AG09309 (cell line): ENCODE measurements around the gene TENT5C.
A peak's percentile ranks its signal among the peaks of the same experiment; 100 is the strongest.

Experiments used
- DNase-seq: peaks from one replicate; pipeline ENCODE4 v3.0.0-alpha.2; 2010; ENCODE audit warnings: low read depth
- H3K4me3 ChIP-seq: 2 replicates; pipeline ENCODE4 v1.5.1; 2011; ENCODE audit warnings: mild to moderate bottlenecking, low read depth, low read length, moderate library complexity; ENCODE audit not compliant: control insufficient read depth
- TF ChIP-seq, protein P1 (sequence below): IDR thresholded peaks from 2 replicates; pipeline ENCODE4 v1.5.1; 2011; ENCODE audit warnings: mild to moderate bottlenecking, low read depth, low read length, inconsistent platforms; ENCODE audit not compliant: insufficient read depth, control insufficient read depth; ENCODE audit errors: missing control alignments

The TENT5C gene

DNA sequence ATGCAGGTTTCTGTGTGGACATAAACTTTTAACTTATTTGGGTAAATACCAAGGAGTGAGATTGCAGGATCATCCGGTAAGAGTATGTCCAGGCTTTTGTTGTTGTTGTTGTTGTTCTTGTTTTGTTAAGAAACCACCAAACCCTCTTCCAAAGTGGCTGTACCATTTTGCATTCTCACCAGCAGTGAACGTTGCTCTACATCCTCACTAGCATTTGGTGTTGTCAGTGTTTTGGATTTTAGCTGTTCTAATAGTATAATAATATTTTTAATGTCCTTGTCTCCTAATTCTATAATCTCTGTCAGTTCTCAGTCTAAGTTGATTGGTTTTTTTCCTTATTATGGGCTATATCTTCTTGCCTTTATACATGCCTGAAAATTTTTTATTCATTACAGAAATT, 37.8 kb downstream of the TENT5C start:
- DNase-seq: no peak
- H3K4me3 ChIP-seq: no peak overlapping the region
- TF ChIP-seq, protein P1, sequence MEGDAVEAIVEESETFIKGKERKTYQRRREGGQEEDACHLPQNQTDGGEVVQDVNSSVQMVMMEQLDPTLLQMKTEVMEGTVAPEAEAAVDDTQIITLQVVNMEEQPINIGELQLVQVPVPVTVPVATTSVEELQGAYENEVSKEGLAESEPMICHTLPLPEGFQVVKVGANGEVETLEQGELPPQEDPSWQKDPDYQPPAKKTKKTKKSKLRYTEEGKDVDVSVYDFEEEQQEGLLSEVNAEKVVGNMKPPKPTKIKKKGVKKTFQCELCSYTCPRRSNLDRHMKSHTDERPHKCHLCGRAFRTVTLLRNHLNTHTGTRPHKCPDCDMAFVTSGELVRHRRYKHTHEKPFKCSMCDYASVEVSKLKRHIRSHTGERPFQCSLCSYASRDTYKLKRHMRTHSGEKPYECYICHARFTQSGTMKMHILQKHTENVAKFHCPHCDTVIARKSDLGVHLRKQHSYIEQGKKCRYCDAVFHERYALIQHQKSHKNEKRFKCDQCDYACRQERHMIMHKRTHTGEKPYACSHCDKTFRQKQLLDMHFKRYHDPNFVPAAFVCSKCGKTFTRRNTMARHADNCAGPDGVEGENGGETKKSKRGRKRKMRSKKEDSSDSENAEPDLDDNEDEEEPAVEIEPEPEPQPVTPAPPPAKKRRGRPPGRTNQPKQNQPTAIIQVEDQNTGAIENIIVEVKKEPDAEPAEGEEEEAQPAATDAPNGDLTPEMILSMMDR: no peak

DNA sequence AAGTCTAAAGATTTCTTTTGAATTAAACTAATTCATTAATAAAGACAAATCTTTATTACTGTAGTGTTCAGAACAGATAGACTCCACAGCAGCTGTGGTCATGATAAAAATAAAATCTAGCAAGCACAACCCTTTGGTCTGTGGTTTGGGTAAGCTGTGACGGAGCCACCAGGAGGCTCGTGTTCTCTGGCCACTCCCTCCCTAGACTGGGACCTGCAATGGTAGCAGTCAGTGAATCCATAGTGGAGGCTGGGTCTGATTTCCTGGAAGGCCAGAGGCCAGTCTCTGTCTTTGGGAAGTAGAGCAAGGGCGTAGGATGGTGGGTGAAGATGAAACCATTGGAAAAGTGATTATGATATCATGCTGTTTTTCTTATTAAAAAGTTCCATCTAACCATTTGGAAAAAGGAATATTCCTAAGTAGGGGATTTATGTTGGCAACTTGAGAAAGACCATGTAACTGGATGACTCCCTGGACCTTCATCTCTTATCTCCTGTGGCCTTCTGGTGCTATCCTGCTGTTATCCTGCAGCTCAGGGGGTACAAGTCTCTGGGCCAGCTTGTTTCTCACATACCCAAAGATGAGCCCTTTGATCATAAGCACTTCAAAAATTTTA, 39.0 kb downstream of the TENT5C start:
- TF ChIP-seq, protein P1: no peak
- no peak overlapping the region for H3K4me3 ChIP-seq
- no peak for DNase-seq

DNA sequence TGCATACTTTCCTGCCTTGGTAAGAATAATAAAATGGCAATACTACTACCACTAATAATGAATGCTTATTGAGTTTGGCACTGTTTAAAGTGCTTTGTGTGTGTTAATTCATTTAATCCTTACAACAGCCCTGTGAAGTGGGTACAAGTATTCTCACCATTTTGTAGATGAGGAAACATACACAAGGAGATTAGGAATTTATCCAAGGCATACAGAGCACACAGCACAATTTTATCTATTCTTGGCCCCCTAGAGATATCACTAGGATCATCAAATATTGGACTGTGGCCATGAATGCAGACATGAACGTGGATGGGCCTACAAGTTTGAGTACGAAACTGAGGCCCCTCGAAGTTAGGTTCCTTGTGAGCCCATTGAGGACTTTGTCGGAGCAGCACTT, 39.5 kb downstream of the TENT5C start:
- TF ChIP-seq, protein P1: no peak

DNA sequence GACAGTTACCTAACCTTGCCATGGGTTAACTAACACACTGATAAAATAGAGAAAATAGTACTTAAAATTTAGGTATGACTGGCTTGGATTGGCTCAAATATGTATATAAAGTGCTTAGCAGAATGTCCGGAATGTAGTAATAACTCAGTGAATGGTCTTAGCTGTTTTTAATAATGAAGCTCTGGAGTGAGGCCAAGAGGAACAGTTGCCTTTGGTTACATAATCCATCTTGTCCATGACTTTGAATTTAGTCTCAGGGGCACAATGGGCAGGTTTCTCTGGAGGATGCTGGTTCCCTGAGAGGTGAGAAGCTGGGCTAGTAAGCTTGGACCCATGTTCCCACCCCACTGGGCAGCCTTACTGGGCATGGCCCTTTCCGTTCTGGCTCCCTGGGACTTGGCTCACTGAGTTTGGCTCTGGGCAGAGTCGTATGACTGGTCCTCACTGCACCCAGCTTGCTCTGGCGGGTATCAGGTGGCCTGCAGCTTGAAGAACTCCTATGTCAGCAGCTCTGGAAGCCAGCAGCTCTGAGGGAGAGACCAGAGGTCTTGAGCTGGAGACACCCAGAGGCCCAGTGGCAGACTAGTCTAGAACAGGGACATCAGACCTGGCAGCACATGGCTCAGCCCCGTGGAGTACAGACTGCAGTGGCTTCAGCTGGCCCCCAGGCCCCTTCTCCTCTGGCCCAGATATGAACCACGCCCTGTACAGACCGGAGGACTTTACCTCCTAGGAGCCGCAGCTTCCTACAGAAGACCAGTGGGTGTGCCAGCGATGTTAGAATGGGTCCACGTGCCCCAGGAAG, 40.4 kb downstream of the TENT5C start:
- H3K4me3 ChIP-seq: no peak overlapping the region
- DNase-seq: peak; percentile 34
- TF ChIP-seq, protein P1: no peak

More for the DNA sequence above, 39.5 kb downstream of the TENT5C start:
- DNase-seq: no peak
- H3K4me3 ChIP-seq: no peak overlapping the region

DNA sequence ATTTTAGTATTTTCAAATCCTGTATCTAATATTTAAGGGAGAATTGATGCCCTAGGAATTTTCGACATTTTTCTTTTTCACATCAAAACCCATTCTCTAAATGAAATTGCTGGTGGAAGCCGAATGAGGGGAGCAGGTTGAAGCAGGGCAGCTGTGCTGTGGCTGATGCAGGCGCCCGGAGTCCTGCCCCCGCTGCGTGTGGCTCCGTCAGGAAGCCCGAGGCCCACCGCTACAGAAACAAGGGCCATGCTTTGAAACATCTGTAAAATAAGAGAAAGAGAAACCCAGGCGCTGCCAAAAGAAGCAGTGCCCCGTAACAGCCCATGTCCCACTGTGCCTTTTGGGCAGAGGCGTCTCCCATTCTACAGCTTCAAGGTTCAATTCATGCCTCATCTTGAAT, 41.1 kb downstream of the TENT5C start:
- DNase-seq: no peak
- no peak overlapping the region for H3K4me3 ChIP-seq
- TF ChIP-seq, protein P1: no peak

DNA sequence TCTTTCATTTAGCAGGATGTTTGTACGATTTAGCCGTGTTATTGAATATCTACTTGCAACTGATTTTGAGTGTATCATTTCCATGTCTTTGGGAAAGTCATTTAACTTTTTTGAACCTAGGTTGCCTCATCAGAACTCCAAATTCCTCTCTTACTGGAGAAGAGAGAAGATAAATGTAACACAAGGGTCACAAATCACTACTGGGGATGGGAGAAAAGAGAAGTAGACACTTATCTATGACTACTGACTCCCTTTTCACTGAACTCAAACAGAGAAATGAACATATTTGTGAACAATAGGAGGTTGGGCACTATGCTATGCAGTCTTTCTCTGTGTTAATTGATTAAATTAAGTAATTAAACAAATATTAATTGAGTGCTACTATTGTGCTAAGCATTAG, 42.2 kb downstream of the TENT5C start:
- no peak for DNase-seq
- TF ChIP-seq, protein P1: no peak
- no peak overlapping the region for H3K4me3 ChIP-seq
